GM19372 (cell line): ENCODE results near the gene IVD.

Experiments
- ATAC-seq: cut with Tn5 transposase; IDR thresholded peaks from one replicate; pipeline ENCODE4 v1.9.1; 2021; ENCODE audit warnings: mild to moderate bottlenecking, low read depth, moderate library complexity; ENCODE audit not compliant: unreplicated experiment

IVD gene

GRCh38 chr15:40436892-40437751, 31.5 kb downstream of the IVD start:
- ATAC-seq: no peak

DNA sequence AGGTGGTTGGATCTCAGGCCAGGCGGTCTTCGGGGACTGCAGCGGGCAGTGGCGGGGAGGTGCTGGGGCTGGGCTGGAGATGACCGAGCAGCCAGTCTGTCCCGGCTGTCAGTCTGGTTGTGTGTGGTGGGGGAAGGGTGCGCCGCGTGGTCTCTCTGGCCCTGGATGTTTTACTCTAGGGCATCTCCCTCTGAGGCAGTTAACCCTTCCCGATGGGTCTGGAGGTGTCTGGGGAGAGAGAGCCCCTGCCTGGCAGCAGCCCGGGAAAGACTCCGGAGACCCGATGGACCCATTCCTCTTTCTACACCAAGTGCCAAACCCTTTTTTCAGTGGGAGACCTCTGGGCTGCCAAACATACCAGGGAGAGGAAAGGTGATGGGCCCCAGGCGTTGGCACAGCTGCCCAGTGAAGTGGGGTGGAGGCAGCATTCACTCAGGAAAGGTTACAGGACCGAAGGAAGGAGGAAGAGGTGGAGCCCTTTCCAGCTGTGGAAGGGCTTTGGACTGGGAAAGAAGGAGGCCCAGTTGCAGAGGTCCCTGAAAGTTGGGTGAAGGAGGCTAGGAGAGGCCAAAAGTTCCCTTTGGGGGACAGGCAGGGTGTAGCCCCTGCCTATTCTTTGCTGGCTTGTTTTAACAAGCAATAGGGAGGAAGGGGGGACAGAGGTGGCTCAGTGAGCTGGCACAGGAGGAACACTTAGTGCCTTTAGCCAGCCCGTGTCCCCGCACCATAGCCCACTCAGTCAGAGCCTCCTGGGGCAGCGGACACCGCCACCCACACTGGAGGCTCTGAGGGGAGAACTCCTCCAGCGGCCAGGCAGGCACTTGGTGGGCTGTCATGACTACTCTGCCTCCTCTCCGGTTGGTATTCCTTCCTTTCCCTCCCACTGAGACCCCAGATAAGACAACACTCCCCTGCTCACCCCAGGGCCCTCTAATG, 32.4 kb downstream of the IVD start:
- ATAC-seq: no peak

DNA sequence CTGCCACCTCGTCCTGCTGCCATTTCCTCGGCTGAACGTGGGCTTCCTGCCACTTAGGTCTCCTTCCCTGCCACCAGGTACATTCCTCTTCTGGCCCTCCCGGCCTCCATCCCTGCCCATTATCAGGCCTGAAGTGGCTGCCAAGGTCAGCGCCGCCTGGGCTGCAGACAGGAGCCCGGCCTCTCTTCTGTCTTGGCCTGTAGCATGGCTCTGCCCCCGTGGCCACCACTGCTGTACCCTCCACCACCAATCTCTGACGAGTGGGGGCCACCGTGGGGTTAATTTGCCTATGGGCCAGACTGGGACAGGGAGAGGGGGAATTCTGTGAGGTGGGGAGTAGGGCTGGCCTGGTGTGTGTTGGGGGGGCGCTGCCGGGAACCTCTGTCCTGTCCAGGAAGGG, 33.1 kb downstream of the IVD start:
- no peak for ATAC-seq

GRCh38 chr15:40439461-40439959, 33.9 kb downstream of the IVD start:
- no peak for ATAC-seq

GRCh38 chr15:40439960-40440742, 34.6 kb downstream of the IVD start:
- no peak for ATAC-seq

- ATAC-seq: peak; percentile 89
Observed at GRCh38 chr15:40440743-40441564, 35.4 kb downstream of the IVD start, which contains the start of gene BAHD1. TSS of gene BAHD1 (plus strand) at chr15:40440953. CDS start at chr15:40458465, 17,512 bp downstream.

- peak; percentile 7 for ATAC-seq
Observed at GRCh38 chr15:40441565-40442531, 36.3 kb downstream of the IVD start.

GRCh38 chr15:40443255-40443654, 37.7 kb downstream of the IVD start:
- no peak for ATAC-seq

DNA sequence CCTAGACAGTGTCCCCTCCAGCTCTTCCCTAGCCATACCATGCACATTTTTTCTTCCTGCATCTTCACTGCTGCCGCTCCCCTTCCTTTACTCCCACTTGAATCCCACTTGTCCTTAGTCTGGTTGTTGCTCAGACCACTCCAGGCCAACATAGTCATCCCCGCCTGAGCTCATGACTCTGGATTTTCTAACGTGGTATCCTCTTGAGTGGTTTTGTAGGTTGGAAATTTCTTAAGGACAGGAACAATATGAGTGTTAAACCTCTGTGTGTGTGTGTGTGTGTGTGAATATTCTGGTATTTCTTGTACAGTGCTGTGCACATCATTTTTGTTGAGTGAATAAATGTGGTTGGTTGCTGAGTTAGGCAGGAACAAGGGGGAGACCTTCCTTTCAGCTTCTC, 38.3 kb downstream of the IVD start:
- ATAC-seq: no peak

DNA sequence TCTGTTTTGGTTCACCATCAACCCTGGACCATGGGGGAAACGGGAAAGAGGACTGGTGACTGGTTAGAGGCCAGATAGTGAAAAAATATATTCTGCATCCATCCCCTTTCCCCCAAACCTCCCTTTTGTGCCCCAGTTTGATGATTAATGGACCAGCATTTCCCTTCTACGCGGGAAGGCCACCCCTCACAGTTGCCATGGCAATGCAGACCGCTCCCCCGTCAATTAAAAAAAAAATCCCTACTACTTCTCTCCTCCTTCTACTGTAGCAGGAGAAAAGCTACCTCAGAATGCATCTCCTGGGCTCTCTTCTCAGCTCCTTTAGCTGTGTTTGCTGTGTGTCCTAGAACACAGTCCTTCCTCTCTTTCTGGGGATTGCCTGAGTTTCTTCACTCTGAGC, 39.1 kb downstream of the IVD start:
- no peak for ATAC-seq

GRCh38 chr15:40445421-40445922, 39.9 kb downstream of the IVD start:
- no peak for ATAC-seq

DNA sequence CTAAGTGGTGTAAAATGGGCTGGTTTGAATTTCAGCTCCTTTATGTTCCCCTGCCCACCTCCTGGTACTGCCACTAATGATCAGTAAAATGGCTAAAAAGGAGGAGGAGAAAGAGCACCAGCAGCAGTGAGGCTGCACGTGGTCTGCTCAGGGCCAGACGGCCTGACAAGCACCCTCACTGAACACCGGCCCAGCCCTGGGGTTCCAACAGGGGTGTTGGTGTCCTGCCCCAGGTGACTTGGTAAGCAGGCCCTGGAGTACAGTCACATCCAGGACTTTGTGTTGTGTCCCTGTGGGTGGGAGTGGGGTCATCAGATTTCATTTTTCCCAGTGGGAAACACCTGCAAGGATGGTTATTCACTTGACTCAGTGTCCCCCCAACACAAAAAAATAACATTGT, 40.5 kb downstream of the IVD start:
- no peak for ATAC-seq

GRCh38 chr15:40448354-40448753, 42.8 kb downstream of the IVD start:
- ATAC-seq: no peak

- ATAC-seq: no peak
Observed at GRCh38 chr15:40449275-40449674, 43.7 kb downstream of the IVD start.

DNA sequence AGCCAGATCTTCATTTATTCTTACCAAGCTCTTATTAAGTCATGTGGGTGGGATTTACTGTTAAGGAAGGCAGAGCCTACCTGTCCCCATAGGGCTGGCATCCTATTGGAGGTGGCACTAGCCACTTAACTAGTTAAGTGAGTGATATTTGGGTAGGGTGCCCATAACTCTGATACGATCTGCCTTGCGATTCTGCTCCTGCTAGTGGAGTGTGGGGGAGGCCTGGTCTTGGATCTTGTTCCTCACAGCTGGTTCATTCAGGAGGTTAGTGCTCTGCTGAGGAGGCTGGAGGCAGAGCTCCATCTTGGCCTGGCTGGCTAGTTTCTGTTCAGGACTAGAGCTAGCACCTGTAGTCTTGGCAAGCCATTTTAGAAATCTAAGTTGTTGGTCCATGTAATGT, 44.5 kb downstream of the IVD start:
- no peak for ATAC-seq

- no peak for ATAC-seq
Observed at GRCh38 chr15:40451527-40452158, 46.0 kb downstream of the IVD start.

- ATAC-seq: no peak
Observed at GRCh38 chr15:40452296-40453090, 46.9 kb downstream of the IVD start.
